Lung (tissue), 12 donors: ENCODE data around the gene LINC00237. TPM values are rescaled to one million over a fixed set of nuclear protein-coding genes. Genes with fewer than 3 reads are reported as not detected.

Source experiments
- ATAC-seq: fragments of 200-7000 bp; cut with Tn5 transposase; one replicate; pipeline ENCODE4 v1.9.1; 2020; ENCODE audit warnings: moderate number of reproducible peaks; ENCODE audit not compliant: insufficient read depth, low FRiP score
- DNase-seq, 3 donors: peaks; one replicate each; pipeline ENCODE4 v3.0.0-alpha.2; 2013 to 2017
- H3K27ac ChIP-seq, 2 donors: one replicate each; pipeline ENCODE4 v1.5.1; 2013; ENCODE audit warnings: mild to moderate bottlenecking in 2 of 2, moderate library complexity in 2 of 2, control low read depth in 1 of 2, inconsistent platforms in 1 of 2, low read depth in 1 of 2, low read length in 1 of 2
- H3K27me3 ChIP-seq, 3 donors: one replicate each; pipeline ENCODE4 v1.5.1; 2013; ENCODE audit warnings: low read length in 2 of 3; ENCODE audit not compliant: control insufficient read depth in 3 of 3, insufficient read depth in 3 of 3
- H3K36me3 ChIP-seq, 4 donors: one replicate each; pipeline ENCODE4 v1.5.1; 2013; ENCODE audit warnings: low read length in 4 of 4, mild to moderate bottlenecking in 1 of 4, moderate library complexity in 1 of 4; ENCODE audit not compliant: control insufficient read depth in 4 of 4, insufficient read depth in 4 of 4
- H3K4me1 ChIP-seq, 5 donors: one replicate each; pipeline ENCODE4 v1.5.1; 2013; ENCODE audit warnings: low read length in 5 of 5, mild to moderate bottlenecking in 2 of 5, moderate library complexity in 1 of 5; ENCODE audit not compliant: control insufficient read depth in 5 of 5, insufficient read depth in 5 of 5
- H3K4me3 ChIP-seq: one replicate; pipeline ENCODE4 v1.5.1; 2013; ENCODE audit warnings: mild to moderate bottlenecking, control low read depth, moderate library complexity
- H3K9ac ChIP-seq, 2 donors: one replicate each; pipeline ENCODE4 v1.5.1; 2013; ENCODE audit warnings: low read length in 2 of 2, control low read depth in 1 of 2; ENCODE audit not compliant: insufficient read depth in 1 of 2
- H3K9me3 ChIP-seq, 4 donors: one replicate each; pipeline ENCODE4 v1.5.1; 2013; ENCODE audit warnings: low read length in 3 of 4, mild to moderate bottlenecking in 1 of 4, moderate library complexity in 1 of 4; ENCODE audit not compliant: control insufficient read depth in 4 of 4, insufficient read depth in 3 of 4
- WGBS, 2 donors: extraction: QIAGEN DNeasy Blood & Tissue Kit; methylation state at CpG; one replicate each; pipeline ENCODE4 v1.1.7; 2013; 5-methylcytosine and 5-hydroxymethylcytosine counted together
- polyA plus RNA-seq, 2 donors: library from polyadenylated mRNA; stranded (reverse); fragments of 200-250 nt; gene quantifications; one replicate each; pipeline ENCODE4 v1.2.1, GENCODE V29; 2013
- total RNA-seq, 2 donors: library from RNA; depleted of rRNA in 1 of 2; stranded (reverse); fragments of >200 nt in 1 of 2; gene quantifications; one replicate each; pipeline ENCODE4 v1.2.1, GENCODE V29; 2014 to 2021
- TF ChIP-seq, protein P1 (sequence below): IDR thresholded peaks from 2 replicates; pipeline ENCODE4 v1.5.1; 2012; ENCODE audit warnings: mild to moderate bottlenecking; ENCODE audit errors: control extremely low read depth, extremely low read depth
- donor health status: control.
- donor health status: control.
- donor health status: Bipolar disorder and iron deficiency.
- donor health status: healthy.
- donor health status: DM: yes; HTN: yes; CAD: no.

LINC00237 gene
- total and polyA plus RNA-seq, 4 donors: 0.03 TPM; not detected in 3

- Histone ChIP-seq H3K4me1 (peaks cover 0 to 3% (median 0%) of the 10 kb centered on the region in 5 donors), H3K27ac (no peak overlapping the region), H3K4me3 (no peak overlapping the region), H3K36me3 (peaks cover 0 to 7% (median 3%) of the 10 kb centered on the region in 4 donors), H3K9me3 (no peaks in the 10 kb centered on the region), H3K9ac (no peak overlapping the region), H3K27me3 (no peaks in the 10 kb centered on the region)
- no peak for ATAC-seq
- WGBS, 2 donors: 86 to 91% methylated on average over 5 of the region's 5 CpGs
- TF ChIP-seq, protein P1, sequence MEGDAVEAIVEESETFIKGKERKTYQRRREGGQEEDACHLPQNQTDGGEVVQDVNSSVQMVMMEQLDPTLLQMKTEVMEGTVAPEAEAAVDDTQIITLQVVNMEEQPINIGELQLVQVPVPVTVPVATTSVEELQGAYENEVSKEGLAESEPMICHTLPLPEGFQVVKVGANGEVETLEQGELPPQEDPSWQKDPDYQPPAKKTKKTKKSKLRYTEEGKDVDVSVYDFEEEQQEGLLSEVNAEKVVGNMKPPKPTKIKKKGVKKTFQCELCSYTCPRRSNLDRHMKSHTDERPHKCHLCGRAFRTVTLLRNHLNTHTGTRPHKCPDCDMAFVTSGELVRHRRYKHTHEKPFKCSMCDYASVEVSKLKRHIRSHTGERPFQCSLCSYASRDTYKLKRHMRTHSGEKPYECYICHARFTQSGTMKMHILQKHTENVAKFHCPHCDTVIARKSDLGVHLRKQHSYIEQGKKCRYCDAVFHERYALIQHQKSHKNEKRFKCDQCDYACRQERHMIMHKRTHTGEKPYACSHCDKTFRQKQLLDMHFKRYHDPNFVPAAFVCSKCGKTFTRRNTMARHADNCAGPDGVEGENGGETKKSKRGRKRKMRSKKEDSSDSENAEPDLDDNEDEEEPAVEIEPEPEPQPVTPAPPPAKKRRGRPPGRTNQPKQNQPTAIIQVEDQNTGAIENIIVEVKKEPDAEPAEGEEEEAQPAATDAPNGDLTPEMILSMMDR: no peak
- DNase-seq: no peak
Observed at GRCh38 chr20:21129861-21130260, 23.7 kb upstream of the LINC00237 start.

GRCh38 chr20:21127201-21127981 is 21.2 kb upstream of the LINC00237 start:
- no peak overlapping the region for H3K4me3 ChIP-seq
- H3K27ac ChIP-seq: no peak overlapping the region
- TF ChIP-seq, protein P1: no peak
- no peak for DNase-seq
- ATAC-seq: no peak
- H3K27me3 ChIP-seq: no peaks in the 10 kb centered on the region
- 92 to 94% methylated on average over 5 of the region's 5 CpGs for WGBS, 2 donors
- H3K4me1 ChIP-seq: peaks cover 0 to 3% (median 0%) of the 10 kb centered on the region in 5 donors
- H3K9ac ChIP-seq: no peak overlapping the region
- peaks cover 0 to 3% (median 1%) of the 10 kb centered on the region in 4 donors for H3K36me3 ChIP-seq
- no peaks in the 10 kb centered on the region for H3K9me3 ChIP-seq

- Histone ChIP-seq H3K27me3 (no peaks in the 10 kb centered on the region), H3K36me3 (peaks cover 0 to 3% (median under 1%) of the 10 kb centered on the region in 4 donors), H3K9ac (peak overlapping the region; percentile 44 to 73), H3K4me1 (peaks cover 0 to 3% (median 0%) of the 10 kb centered on the region in 5 donors), H3K4me3 (peak overlapping the region; percentile 66), H3K27ac (peak overlapping the region; percentile 4 to 62), H3K9me3 (no peaks in the 10 kb centered on the region)
- peak in 2 of 3 donors; percentile 63 to 70 for DNase-seq
- WGBS, 2 donors: 12 to 17% methylated on average over 8 of the region's 8 CpGs
- TF ChIP-seq, protein P1: no peak
- ATAC-seq: no peak
Observed at GRCh38 chr20:21126581-21126870, 20.4 kb upstream of the LINC00237 start.
